ENCODE measurements around the gene CCNL2. TPM values are rescaled to one million over a fixed set of nuclear protein-coding genes. Genes with fewer than 3 reads are reported as not detected.

The CCNL2 gene
- total and polyA plus RNA-seq, 4 donors: 46.4 to 170 (median 104) TPM

DNA sequence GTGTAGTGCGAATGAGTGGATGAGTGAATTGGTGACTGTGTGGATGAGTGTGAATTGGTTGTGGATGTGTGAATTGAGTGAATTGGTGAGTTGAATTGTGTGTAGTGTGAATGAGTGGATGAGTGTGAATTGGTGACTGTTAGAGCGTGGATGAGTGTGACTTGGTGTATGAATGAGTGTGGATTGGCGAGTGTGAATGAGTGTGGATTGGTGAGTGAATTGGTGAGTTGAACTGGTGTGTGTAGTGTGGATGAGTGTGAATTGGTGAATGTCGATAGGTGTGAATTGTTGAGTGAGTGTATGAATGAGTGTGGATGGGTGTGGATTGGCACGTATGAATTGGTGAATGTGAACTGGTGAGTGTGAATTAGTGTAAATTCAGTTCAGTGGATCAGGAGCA is 31.8 kb downstream of the CCNL2 start:
- Histone ChIP-seq H3K4me1 (ENCODE audit: control insufficient read depth in 4 of 4, insufficient read depth in 4 of 4, low read length in 3 of 4) (peaks cover 0 to 7% (median 5%) of the 10 kb centered on the region in 4 donors), H3K27ac (ENCODE audit: low read depth in 1 of 2, low read length in 2 of 2) (no peak overlapping the region), H3K36me3 (ENCODE audit: control insufficient read depth in 4 of 4, insufficient read depth in 3 of 4, low read depth in 1 of 4, low read length in 3 of 4) (no peaks in the 10 kb centered on the region), H3K9ac (ENCODE audit: low read depth in 1 of 2, low read length in 2 of 2) (no peak overlapping the region), H3K4me3 (ENCODE audit: low read depth in 1 of 3, low read length in 3 of 3) (no peak overlapping the region), H3K9me3 (ENCODE audit: control insufficient read depth in 4 of 4, low read length in 3 of 4) (no peaks in the 10 kb centered on the region), H3K27me3 (ENCODE audit: control insufficient read depth in 4 of 4, insufficient read depth in 4 of 4, low read length in 3 of 4) (no peaks in the 10 kb centered on the region)
- TF ChIP-seq FOXA2 (IDR thresholded peaks at IDR 0.05) (no peak), FOXA1 (IDR thresholded peaks at IDR 0.05) (no peak), SP1 (IDR thresholded peaks at IDR 0.05) (no peak), GABPA (IDR thresholded peaks at IDR 0.05 in 1 of 2, conservative IDR thresholded peaks at IDR 0.05 in 1 of 2) (no peak), JUND (IDR thresholded peaks at IDR 0.05) (no peak), TAF1 (conservative IDR thresholded peaks at IDR 0.05) (no peak), NR2F2 (IDR thresholded peaks at IDR 0.05) (no peak), YY1 (IDR thresholded peaks at IDR 0.05) (no peak), RAD21 (IDR thresholded peaks at IDR 0.05) (no peak), RXRA (IDR thresholded peaks at IDR 0.05) (no peak), HNF4G (IDR thresholded peaks at IDR 0.05) (no peak), EGR1 (IDR thresholded peaks at IDR 0.05; ENCODE audit: low read depth in 2 of 2) (no peak), HNF4A (conservative IDR thresholded peaks at IDR 0.05) (no peak)
- TF ChIP-seq, protein P1, sequence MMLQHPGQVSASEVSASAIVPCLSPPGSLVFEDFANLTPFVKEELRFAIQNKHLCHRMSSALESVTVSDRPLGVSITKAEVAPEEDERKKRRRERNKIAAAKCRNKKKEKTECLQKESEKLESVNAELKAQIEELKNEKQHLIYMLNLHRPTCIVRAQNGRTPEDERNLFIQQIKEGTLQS (IDR thresholded peaks at IDR 0.05): no peak
- TF ChIP-seq, protein P2, sequence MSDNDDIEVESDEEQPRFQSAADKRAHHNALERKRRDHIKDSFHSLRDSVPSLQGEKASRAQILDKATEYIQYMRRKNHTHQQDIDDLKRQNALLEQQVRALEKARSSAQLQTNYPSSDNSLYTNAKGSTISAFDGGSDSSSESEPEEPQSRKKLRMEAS (IDR thresholded peaks at IDR 0.05): no peak
- TF ChIP-seq, protein P3, sequence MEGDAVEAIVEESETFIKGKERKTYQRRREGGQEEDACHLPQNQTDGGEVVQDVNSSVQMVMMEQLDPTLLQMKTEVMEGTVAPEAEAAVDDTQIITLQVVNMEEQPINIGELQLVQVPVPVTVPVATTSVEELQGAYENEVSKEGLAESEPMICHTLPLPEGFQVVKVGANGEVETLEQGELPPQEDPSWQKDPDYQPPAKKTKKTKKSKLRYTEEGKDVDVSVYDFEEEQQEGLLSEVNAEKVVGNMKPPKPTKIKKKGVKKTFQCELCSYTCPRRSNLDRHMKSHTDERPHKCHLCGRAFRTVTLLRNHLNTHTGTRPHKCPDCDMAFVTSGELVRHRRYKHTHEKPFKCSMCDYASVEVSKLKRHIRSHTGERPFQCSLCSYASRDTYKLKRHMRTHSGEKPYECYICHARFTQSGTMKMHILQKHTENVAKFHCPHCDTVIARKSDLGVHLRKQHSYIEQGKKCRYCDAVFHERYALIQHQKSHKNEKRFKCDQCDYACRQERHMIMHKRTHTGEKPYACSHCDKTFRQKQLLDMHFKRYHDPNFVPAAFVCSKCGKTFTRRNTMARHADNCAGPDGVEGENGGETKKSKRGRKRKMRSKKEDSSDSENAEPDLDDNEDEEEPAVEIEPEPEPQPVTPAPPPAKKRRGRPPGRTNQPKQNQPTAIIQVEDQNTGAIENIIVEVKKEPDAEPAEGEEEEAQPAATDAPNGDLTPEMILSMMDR (IDR thresholded peaks at IDR 0.05; ENCODE audit: low read depth, low read length, missing input control): no peak
- TF ChIP-seq, protein P4, sequence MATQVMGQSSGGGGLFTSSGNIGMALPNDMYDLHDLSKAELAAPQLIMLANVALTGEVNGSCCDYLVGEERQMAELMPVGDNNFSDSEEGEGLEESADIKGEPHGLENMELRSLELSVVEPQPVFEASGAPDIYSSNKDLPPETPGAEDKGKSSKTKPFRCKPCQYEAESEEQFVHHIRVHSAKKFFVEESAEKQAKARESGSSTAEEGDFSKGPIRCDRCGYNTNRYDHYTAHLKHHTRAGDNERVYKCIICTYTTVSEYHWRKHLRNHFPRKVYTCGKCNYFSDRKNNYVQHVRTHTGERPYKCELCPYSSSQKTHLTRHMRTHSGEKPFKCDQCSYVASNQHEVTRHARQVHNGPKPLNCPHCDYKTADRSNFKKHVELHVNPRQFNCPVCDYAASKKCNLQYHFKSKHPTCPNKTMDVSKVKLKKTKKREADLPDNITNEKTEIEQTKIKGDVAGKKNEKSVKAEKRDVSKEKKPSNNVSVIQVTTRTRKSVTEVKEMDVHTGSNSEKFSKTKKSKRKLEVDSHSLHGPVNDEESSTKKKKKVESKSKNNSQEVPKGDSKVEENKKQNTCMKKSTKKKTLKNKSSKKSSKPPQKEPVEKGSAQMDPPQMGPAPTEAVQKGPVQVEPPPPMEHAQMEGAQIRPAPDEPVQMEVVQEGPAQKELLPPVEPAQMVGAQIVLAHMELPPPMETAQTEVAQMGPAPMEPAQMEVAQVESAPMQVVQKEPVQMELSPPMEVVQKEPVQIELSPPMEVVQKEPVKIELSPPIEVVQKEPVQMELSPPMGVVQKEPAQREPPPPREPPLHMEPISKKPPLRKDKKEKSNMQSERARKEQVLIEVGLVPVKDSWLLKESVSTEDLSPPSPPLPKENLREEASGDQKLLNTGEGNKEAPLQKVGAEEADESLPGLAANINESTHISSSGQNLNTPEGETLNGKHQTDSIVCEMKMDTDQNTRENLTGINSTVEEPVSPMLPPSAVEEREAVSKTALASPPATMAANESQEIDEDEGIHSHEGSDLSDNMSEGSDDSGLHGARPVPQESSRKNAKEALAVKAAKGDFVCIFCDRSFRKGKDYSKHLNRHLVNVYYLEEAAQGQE (IDR thresholded peaks at IDR 0.05): no peak
- TF ChIP-seq, protein P5, sequence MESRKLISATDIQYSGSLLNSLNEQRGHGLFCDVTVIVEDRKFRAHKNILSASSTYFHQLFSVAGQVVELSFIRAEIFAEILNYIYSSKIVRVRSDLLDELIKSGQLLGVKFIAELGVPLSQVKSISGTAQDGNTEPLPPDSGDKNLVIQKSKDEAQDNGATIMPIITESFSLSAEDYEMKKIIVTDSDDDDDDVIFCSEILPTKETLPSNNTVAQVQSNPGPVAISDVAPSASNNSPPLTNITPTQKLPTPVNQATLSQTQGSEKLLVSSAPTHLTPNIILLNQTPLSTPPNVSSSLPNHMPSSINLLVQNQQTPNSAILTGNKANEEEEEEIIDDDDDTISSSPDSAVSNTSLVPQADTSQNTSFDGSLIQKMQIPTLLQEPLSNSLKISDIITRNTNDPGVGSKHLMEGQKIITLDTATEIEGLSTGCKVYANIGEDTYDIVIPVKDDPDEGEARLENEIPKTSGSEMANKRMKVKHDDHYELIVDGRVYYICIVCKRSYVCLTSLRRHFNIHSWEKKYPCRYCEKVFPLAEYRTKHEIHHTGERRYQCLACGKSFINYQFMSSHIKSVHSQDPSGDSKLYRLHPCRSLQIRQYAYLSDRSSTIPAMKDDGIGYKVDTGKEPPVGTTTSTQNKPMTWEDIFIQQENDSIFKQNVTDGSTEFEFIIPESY (IDR thresholded peaks at IDR 0.05): no peak
- WGBS: 98% methylated on average over 5 of the region's 5 CpGs
- no peak for DNase-seq (ENCODE audit: low spot score)
